Measurements from ENCODE around the gene ZNF319. TPM values are rescaled to one million over a fixed set of nuclear protein-coding genes. Genes with fewer than 3 reads are reported as not detected.

ZNF319 gene
- total and polyA plus RNA-seq, 2 of the 8 experiments (the other 6 are each of a cell fraction or from before 2014, with no cell fraction given): 3.3 to 5.5 TPM

DNA sequence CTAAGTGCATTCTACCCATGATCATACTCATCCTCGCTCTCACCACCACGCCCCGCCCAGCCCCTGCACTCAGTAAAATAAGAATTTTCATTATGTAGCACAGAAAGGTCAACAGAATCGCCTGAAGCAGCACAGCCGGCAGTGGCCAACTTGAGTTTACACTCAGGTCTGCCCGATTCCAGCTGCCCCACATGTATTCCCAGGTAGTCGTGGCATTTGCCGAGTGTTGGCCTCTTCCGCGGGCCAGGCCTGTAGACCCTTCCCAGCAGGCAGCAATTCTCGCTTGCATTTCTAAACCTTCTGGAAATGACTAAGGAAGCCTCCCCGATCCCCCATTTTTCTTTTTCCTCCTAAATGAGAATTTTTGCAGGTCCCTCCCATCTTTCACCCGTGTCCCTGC is 30.2 kb downstream of the ZNF319 start (continued):
- TF ChIP-seq CHD7 (IDR thresholded peaks at IDR 0.05; ENCODE audit: insufficient replicate concordance, low read length) (no peak), TCF12 (IDR thresholded peaks at IDR 0.05; ENCODE audit: low read depth, low read length) (no peak), USF2 (IDR thresholded peaks at IDR 0.05; ENCODE audit: low read length) (no peak), CREB1 (IDR thresholded peaks at IDR 0.05) (no peak), RBBP5 (IDR thresholded peaks at IDR 0.05; ENCODE audit: borderline replicate concordance, low read depth, low read length) (no peak), BACH1 (IDR thresholded peaks at IDR 0.05; ENCODE audit: low read length) (no peak), PHF8 (conservative IDR thresholded peaks at IDR 0.05; ENCODE audit: low read depth, low read length) (no peak), GABPA (IDR thresholded peaks at IDR 0.05; ENCODE audit: borderline replicate concordance, insufficient read depth, low read length) (no peak), FOSL1 (IDR thresholded peaks at IDR 0.05; ENCODE audit: insufficient read depth, low read depth, low read length) (no peak)
- TF ChIP-seq, protein P1, sequence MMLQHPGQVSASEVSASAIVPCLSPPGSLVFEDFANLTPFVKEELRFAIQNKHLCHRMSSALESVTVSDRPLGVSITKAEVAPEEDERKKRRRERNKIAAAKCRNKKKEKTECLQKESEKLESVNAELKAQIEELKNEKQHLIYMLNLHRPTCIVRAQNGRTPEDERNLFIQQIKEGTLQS (IDR thresholded peaks at IDR 0.05; ENCODE audit: insufficient read depth, low read depth, low read length): no peak
